GM06990 (cell line): ENCODE data around the gene AEBP1.

Experiments used
- DNase-seq: peaks from one replicate; pipeline ENCODE4 v3.0.0-alpha.2; 2011; ENCODE audit not compliant: insufficient read length; ENCODE audit errors: extremely low read depth
- H3K27me3 ChIP-seq: replicated peaks from 2 replicates; pipeline ENCODE4 v1.6.0; 2011; ENCODE audit warnings: low read length; ENCODE audit not compliant: control insufficient read depth, insufficient read depth
- H3K36me3 ChIP-seq: 2 replicates; pipeline ENCODE4 v1.5.1; 2011; ENCODE audit warnings: low read length; ENCODE audit not compliant: control insufficient read depth, insufficient read depth
- H3K4me3 ChIP-seq: replicated peaks from 2 replicates; pipeline ENCODE4 v1.5.1; 2011; ENCODE audit warnings: low read depth, mild to moderate bottlenecking, control low read depth, low read length
- CTCF ChIP-seq: IDR thresholded peaks from 2 replicates; pipeline ENCODE4 v1.5.1; 2011; ENCODE audit warnings: low read length, control low read depth, mild to moderate bottlenecking, inconsistent platforms; ENCODE audit not compliant: insufficient read depth, poor library complexity, severe bottlenecking

The AEBP1 gene

GRCh38 chr7:44131173-44132029 lies 27.3 kb downstream of the AEBP1 start:
- Histone ChIP-seq H3K27me3 (no peaks in the 10 kb centered on the region), H3K36me3 (no peaks in the 10 kb centered on the region), H3K4me3 (no peak overlapping the region)
- TF ChIP-seq CTCF: peak; percentile 26
- DNase-seq: no peak

GRCh38 chr7:44132039-44132438 lies 27.9 kb downstream of the AEBP1 start:
- no peaks in the 10 kb centered on the region for H3K36me3 ChIP-seq
- no peak for DNase-seq
- H3K27me3 ChIP-seq: no peaks in the 10 kb centered on the region
- no peak overlapping the region for H3K4me3 ChIP-seq
- no peak for TF ChIP-seq CTCF

GRCh38 chr7:44133295-44133694 lies 29.1 kb downstream of the AEBP1 start:
- no peak for DNase-seq
- Histone ChIP-seq H3K36me3 (no peaks in the 10 kb centered on the region), H3K4me3 (no peak overlapping the region), H3K27me3 (no peaks in the 10 kb centered on the region)
- no peak for TF ChIP-seq CTCF

- H3K36me3 ChIP-seq: no peaks in the 10 kb centered on the region
- no peak for DNase-seq
Measured at GRCh38 chr7:44134943-44135628, 30.9 kb downstream of the AEBP1 start.

GRCh38 chr7:44136731-44137130 lies 32.6 kb downstream of the AEBP1 start:
- Histone ChIP-seq H3K27me3 (no peaks in the 10 kb centered on the region), H3K4me3 (no peak overlapping the region), H3K36me3 (no peaks in the 10 kb centered on the region)
- DNase-seq: no peak
- no peak for TF ChIP-seq CTCF

More at GRCh38 chr7:44134943-44135628, 30.9 kb downstream of the AEBP1 start:
- H3K4me3 ChIP-seq: no peak overlapping the region
- no peaks in the 10 kb centered on the region for H3K27me3 ChIP-seq
- TF ChIP-seq CTCF: no peak
